ENCODE results near the gene CREBBP.

CREBBP gene

GRCh38 chr16:3797904-3798811 lies 82.4 kb downstream of the CREBBP start:
- DNase-seq (ENCODE audit: low spot score), result no peak

GRCh38 chr16:3797473-3797872 lies 83.0 kb downstream of the CREBBP start:
- no peak for DNase-seq (ENCODE audit: low spot score)

- peak; percentile 29 for DNase-seq (ENCODE audit: low spot score)
These were observed 87.3 kb downstream of the CREBBP start for GRCh38 chr16:3793161-3793576.

GRCh38 chr16:3792472-3793012 lies 88.0 kb downstream of the CREBBP start:
- DNase-seq (ENCODE audit: low spot score), result no peak

- DNase-seq (ENCODE audit: low spot score), result no peak
These were observed 88.8 kb downstream of the CREBBP start for GRCh38 chr16:3791701-3792100.

- no peak for DNase-seq (ENCODE audit: low spot score)
These were observed 91.0 kb downstream of the CREBBP start for GRCh38 chr16:3789375-3790099.

GRCh38 chr16:3788711-3789374 lies 91.7 kb downstream of the CREBBP start:
- DNase-seq (ENCODE audit: low spot score), result no peak

- DNase-seq (ENCODE audit: low spot score), result no peak
These were observed 92.4 kb downstream of the CREBBP start for GRCh38 chr16:3787924-3788661.

GRCh38 chr16:3785413-3785812 lies 95.1 kb downstream of the CREBBP start:
- no peak for DNase-seq (ENCODE audit: low spot score)

- DNase-seq (ENCODE audit: low spot score), result no peak
These were observed 97.0 kb downstream of the CREBBP start for GRCh38 chr16:3783516-3783915.

- DNase-seq (ENCODE audit: low spot score), result no peak
These were observed 97.9 kb downstream of the CREBBP start for GRCh38 chr16:3782566-3782965.

- DNase-seq (ENCODE audit: low spot score), result no peak
These were observed 99.1 kb downstream of the CREBBP start for GRCh38 chr16:3781421-3781820.

GRCh38 chr16:3780570-3780969 lies 99.9 kb downstream of the CREBBP start:
- no peak for DNase-seq (ENCODE audit: low spot score)

GRCh38 chr16:3776316-3776715 lies 104.2 kb downstream of the CREBBP start:
- DNase-seq (ENCODE audit: low spot score), result no peak

GRCh38 chr16:3774819-3775218 lies 105.7 kb downstream of the CREBBP start:
- no peak for DNase-seq (ENCODE audit: low spot score)

GRCh38 chr16:3774156-3774767 lies 106.3 kb downstream of the CREBBP start:
- peak; percentile 46 for DNase-seq (ENCODE audit: low spot score)

- DNase-seq (ENCODE audit: low spot score), result no peak
These were observed 106.8 kb downstream of the CREBBP start for GRCh38 chr16:3773663-3774062.

- no peak for DNase-seq (ENCODE audit: low spot score)
These were observed 109.0 kb downstream of the CREBBP start for GRCh38 chr16:3771513-3771912.

GRCh38 chr16:3770530-3770929 lies 110.0 kb downstream of the CREBBP start:
- no peak for DNase-seq (ENCODE audit: low spot score)

GRCh38 chr16:3769942-3770341 lies 110.6 kb downstream of the CREBBP start:
- no peak for DNase-seq (ENCODE audit: low spot score)

- no peak for DNase-seq (ENCODE audit: low spot score)
These were observed 111.5 kb downstream of the CREBBP start for GRCh38 chr16:3769013-3769412.
